Keratinocyte (primary cell): ENCODE data around the gene CKLF.

Source experiments
- EZH2 ChIP-seq: IDR thresholded peaks from one replicate; pipeline ENCODE4 v1.6.1; 2012; ENCODE audit warnings: inconsistent platforms, mild to moderate bottlenecking, low read length, moderate library complexity
- TF ChIP-seq, protein P1 (sequence below), 3 experiments: IDR thresholded peaks in 1 of 3; conservative IDR thresholded peaks in 1 of 3; optimal IDR thresholded peaks in 1 of 3; 2 replicates in 2 of 3; 3 replicates in 1 of 3; pipeline versions ENCODE3 to v1.5.1; 2011; ENCODE audit warnings: low read length in 3 of 3, mild to moderate bottlenecking in 3 of 3, moderate library complexity in 2 of 3, control low read depth in 1 of 3, inconsistent platforms in 1 of 3; ENCODE audit not compliant: insufficient read depth in 2 of 3; ENCODE audit errors: extremely low read depth in 1 of 3

DNA sequence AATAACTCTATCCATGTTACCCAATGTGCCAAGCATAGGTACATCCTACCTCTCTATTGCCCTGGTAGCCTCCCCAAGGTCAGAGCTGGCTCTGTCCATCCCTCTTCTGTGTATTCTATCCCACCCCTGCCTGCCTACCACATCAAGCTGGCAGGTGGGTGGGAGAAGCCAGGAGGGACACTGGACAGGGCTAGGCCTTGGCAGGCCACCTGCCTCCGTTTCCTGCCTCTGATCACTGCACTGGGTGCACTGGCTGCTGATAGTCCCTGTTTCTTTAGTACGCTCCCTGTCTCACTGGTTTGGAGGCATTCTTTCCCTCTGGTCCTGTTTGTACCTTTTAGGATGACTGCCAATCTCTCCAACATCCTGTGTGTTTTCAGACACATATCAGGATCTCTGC lies 15.1 kb upstream of the CKLF start:
- TF ChIP-seq, protein P1, sequence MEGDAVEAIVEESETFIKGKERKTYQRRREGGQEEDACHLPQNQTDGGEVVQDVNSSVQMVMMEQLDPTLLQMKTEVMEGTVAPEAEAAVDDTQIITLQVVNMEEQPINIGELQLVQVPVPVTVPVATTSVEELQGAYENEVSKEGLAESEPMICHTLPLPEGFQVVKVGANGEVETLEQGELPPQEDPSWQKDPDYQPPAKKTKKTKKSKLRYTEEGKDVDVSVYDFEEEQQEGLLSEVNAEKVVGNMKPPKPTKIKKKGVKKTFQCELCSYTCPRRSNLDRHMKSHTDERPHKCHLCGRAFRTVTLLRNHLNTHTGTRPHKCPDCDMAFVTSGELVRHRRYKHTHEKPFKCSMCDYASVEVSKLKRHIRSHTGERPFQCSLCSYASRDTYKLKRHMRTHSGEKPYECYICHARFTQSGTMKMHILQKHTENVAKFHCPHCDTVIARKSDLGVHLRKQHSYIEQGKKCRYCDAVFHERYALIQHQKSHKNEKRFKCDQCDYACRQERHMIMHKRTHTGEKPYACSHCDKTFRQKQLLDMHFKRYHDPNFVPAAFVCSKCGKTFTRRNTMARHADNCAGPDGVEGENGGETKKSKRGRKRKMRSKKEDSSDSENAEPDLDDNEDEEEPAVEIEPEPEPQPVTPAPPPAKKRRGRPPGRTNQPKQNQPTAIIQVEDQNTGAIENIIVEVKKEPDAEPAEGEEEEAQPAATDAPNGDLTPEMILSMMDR (optimal IDR thresholded peaks at IDR 0.05 in 1 of 3, IDR thresholded peaks at IDR 0.05 in 1 of 3, conservative IDR thresholded peaks at IDR 0.05 in 1 of 3; ENCODE audit: extremely low read depth in 1 of 3, insufficient read depth in 2 of 3, low read length in 3 of 3), result no peak
- no peak for TF ChIP-seq EZH2
